Globus pallidus (tissue), 1 donor: ENCODE data around the gene HTRA3.

ENCODE experiments used
- DNase-seq: peaks from one replicate; pipeline ENCODE4 v3.0.0-alpha.2; 2015; ENCODE audit warnings: low spot score

HTRA3 gene

GRCh38 chr4:8311101-8312068 is 41.8 kb downstream of the HTRA3 start:
- DNase-seq, result no peak

- DNase-seq, result no peak
These were observed 42.5 kb downstream of the HTRA3 start for GRCh38 chr4:8312069-8312445.

- DNase-seq, result no peak
These were observed 43.4 kb downstream of the HTRA3 start for GRCh38 chr4:8312976-8313375.

GRCh38 chr4:8314691-8315255 is 45.2 kb downstream of the HTRA3 start:
- DNase-seq, result no peak

- DNase-seq, result no peak
These were observed 46.1 kb downstream of the HTRA3 start for GRCh38 chr4:8315435-8316250.

- DNase-seq, result no peak
These were observed 46.8 kb downstream of the HTRA3 start for GRCh38 chr4:8316251-8316771.

- DNase-seq, result no peak
These were observed 47.4 kb downstream of the HTRA3 start for GRCh38 chr4:8316911-8317351.

- no peak for DNase-seq
These were observed 47.9 kb downstream of the HTRA3 start for GRCh38 chr4:8317474-8317873.

GRCh38 chr4:8318509-8318908 is 49.0 kb downstream of the HTRA3 start:
- DNase-seq, result no peak

- DNase-seq, result no peak
These were observed 49.5 kb downstream of the HTRA3 start for GRCh38 chr4:8319061-8319460.

- no peak for DNase-seq
These were observed 50.3 kb downstream of the HTRA3 start for GRCh38 chr4:8319731-8320385.

GRCh38 chr4:8320386-8320750 is 50.8 kb downstream of the HTRA3 start:
- no peak for DNase-seq

GRCh38 chr4:8321220-8321619 is 51.7 kb downstream of the HTRA3 start:
- no peak for DNase-seq

- no peak for DNase-seq
These were observed 52.2 kb downstream of the HTRA3 start for GRCh38 chr4:8321771-8322170.

- DNase-seq, result no peak
These were observed 53.5 kb downstream of the HTRA3 start for GRCh38 chr4:8322794-8323704.

- DNase-seq, result no peak
These were observed 54.5 kb downstream of the HTRA3 start for GRCh38 chr4:8323947-8324555.

GRCh38 chr4:8324640-8325239 is 55.2 kb downstream of the HTRA3 start:
- no peak for DNase-seq

- no peak for DNase-seq
These were observed 55.9 kb downstream of the HTRA3 start for GRCh38 chr4:8325291-8325973.

- DNase-seq, result no peak
These were observed 56.7 kb downstream of the HTRA3 start for GRCh38 chr4:8326206-8326605.
